KMS-11 (cell line): ENCODE measurements around the gene KCNH2.

Source experiments
- H2AFZ ChIP-seq: fragments of 200-600 bp; sonication (generic); 2 replicates; pipeline ENCODE4 v1.6.1; 2016; ENCODE audit warnings: antibody characterized with exemption, mixed run types, low read depth
- H3K27ac ChIP-seq: fragments of 200-600 bp; sonication (generic); 2 replicates; pipeline ENCODE4 v1.6.1; 2016; ENCODE audit warnings: mild to moderate bottlenecking, mixed run types
- H3K27me3 ChIP-seq: fragments of 200-600 bp; sonication (generic); 2 replicates; pipeline ENCODE4 v1.6.1; 2017; ENCODE audit warnings: mild to moderate bottlenecking, low read depth, mixed run types, moderate library complexity; ENCODE audit not compliant: insufficient read depth
- H3K36me3 ChIP-seq: fragments of 200-600 bp; sonication (generic); 2 replicates; pipeline ENCODE4 v1.6.1; 2017; ENCODE audit warnings: mild to moderate bottlenecking, mixed run types; ENCODE audit not compliant: insufficient read depth
- H3K4me1 ChIP-seq: fragments of 200-600 bp; sonication (generic); 2 replicates; pipeline ENCODE4 v1.6.1; 2016; ENCODE audit warnings: mild to moderate bottlenecking, low read depth, mixed run types; ENCODE audit not compliant: poor library complexity, severe bottlenecking
- H3K4me2 ChIP-seq: fragments of 200-600 bp; sonication (generic); 2 replicates; pipeline ENCODE4 v1.7.0; 2016; ENCODE audit warnings: mild to moderate bottlenecking, mixed run types
- H3K4me3 ChIP-seq: fragments of 200-600 bp; sonication (generic); IDR thresholded peaks from 2 replicates; pipeline ENCODE4 v1.6.1; 2017; ENCODE audit warnings: low read depth, low read length, mixed read lengths; ENCODE audit not compliant: insufficient read depth
- H3K79me2 ChIP-seq: fragments of 200-600 bp; sonication (generic); 2 replicates; pipeline ENCODE4 v1.6.1; 2016; ENCODE audit warnings: low read depth, mixed run types; ENCODE audit not compliant: insufficient read depth
- H3K9ac ChIP-seq: fragments of 200-600 bp; sonication (generic); 2 replicates; pipeline ENCODE4 v1.6.1; 2016; ENCODE audit warnings: mild to moderate bottlenecking, mixed run types
- H4K20me1 ChIP-seq: fragments of 200-600 bp; sonication (generic); 2 replicates; pipeline ENCODE4 v1.6.1; 2016; ENCODE audit warnings: mild to moderate bottlenecking, mixed run types; ENCODE audit not compliant: insufficient read depth
- CTCF ChIP-seq: fragments of 200-600 bp; sonication (generic); conservative IDR thresholded peaks from 2 replicates; pipeline ENCODE4 v1.6.1; 2017; ENCODE audit warnings: low read depth, mild to moderate bottlenecking, antibody characterized with exemption, low read length, moderate library complexity, mixed read lengths

Gene KCNH2

DNA sequence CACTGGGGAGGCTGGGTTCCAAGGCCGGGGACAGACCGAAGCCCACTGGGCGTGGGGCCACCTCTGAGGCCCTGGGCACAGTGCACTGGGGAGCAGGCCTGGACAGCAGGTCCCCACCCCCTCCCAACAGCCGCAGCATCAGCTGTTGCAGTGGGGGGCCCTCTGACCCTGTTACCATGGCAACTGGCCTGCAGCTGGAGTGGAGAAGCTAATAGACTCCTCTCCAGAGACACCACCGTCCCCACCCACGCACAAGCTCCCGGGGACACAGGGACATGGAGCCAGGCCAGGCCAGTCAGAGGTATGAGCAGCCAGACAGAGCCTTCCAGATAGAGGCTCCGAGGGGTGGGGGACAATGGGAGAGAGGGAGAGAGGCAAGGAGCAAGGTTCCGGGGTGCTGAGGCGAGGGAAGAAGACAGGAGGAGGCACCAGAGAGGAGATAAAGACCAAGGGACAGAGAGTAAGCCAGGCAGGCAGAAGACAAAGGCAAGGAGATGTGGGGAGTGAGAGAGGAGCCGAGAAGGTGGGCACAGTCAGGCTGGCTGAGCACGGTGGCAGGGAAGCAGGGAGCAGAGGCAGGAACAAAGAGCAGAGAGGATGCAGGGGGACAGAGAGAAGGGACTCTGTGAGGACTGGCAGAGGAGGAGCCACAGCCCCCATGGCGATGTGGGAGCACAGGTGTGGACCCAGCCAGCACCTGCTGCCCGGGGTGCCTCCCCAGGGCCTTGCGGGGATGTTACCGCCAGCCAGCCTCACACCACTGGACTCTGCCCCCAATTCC is 6.7 kb downstream of the KCNH2 start:
- H3K27me3 ChIP-seq = no peaks in the 10 kb centered on the region
- TF ChIP-seq CTCF = no peak
- H3K79me2 ChIP-seq = no peaks in the 10 kb centered on the region
- H3K4me2 ChIP-seq = no peak overlapping the region
- no peaks in the 10 kb centered on the region for H4K20me1 ChIP-seq
- no peak overlapping the region for H2AFZ ChIP-seq
- no peaks in the 10 kb centered on the region for H3K36me3 ChIP-seq
- H3K9ac ChIP-seq = no peak overlapping the region
- no peak overlapping the region for H3K27ac ChIP-seq
- no peak overlapping the region for H3K4me3 ChIP-seq
- H3K4me1 ChIP-seq = peaks cover 17% of the 10 kb centered on the region

DNA sequence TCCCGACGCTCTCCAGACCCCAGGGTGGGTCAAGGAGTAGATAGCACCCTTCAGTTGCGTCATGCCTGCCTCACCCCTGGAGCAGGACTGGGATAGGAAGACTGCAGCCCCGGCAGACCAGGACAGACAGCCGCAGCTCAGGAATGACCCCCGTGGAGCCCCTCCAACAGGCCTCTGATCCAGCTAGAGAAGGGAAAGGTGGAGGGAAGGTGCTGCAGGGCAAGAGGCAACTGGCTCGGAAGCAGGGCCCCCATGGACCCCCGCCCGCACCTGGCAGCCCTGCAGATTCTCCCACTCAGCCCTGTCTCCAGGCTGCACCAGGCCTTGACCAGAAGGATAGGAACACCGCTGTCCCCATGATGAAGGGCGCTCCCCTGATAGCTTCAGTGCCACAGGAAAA is 7.7 kb downstream of the KCNH2 start:
- peaks cover 7% of the 10 kb centered on the region for H3K4me1 ChIP-seq
- H3K4me3 ChIP-seq = no peak overlapping the region
- no peak overlapping the region for H3K27ac ChIP-seq
- TF ChIP-seq CTCF = no peak
- no peaks in the 10 kb centered on the region for H3K36me3 ChIP-seq
- no peak overlapping the region for H2AFZ ChIP-seq
- no peak overlapping the region for H3K4me2 ChIP-seq
- no peak overlapping the region for H3K9ac ChIP-seq
- H4K20me1 ChIP-seq = no peaks in the 10 kb centered on the region
- no peaks in the 10 kb centered on the region for H3K27me3 ChIP-seq
- H3K79me2 ChIP-seq = no peaks in the 10 kb centered on the region

GRCh38 chr7:150969475-150969874 is 8.6 kb downstream of the KCNH2 start:
- Histone ChIP-seq H3K27me3 (no peaks in the 10 kb centered on the region), H3K9ac (no peak overlapping the region), H3K4me1 (peaks cover 5% of the 10 kb centered on the region)

DNA sequence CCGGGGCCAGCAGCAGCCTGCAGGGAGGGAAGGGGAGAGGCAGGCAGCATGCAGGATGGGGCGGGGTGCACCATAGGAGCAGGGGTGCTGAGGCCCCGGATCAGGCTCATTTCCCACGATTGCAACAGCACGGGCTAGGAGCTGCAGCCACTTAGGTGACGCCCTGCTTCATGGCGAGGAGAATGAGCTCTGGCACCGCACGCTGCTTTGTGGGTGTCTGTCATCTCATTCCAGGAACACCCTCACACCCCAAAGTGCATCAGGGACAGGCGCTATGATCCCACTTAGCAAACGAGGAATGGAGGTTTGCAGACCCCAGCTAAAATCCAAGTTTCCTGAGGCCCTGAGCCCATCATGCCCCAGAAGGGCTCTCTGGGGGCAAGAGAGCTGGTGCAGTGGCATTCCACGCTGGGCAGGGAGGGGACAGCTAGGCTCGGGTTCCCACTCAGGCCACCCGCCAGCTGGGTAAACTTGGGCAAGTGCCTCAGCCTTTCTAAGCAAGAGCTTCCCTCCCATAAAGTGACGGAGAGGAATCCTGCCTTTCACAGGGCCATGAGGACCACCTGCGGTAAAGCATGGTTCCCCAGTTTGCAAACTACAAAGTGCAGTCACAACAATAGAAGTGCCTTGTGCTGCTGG is 9.3 kb downstream of the KCNH2 start:
- Histone ChIP-seq H3K79me2 (no peaks in the 10 kb centered on the region), H3K27ac (no peak overlapping the region), H3K36me3 (no peaks in the 10 kb centered on the region), H3K9ac (no peak overlapping the region), H3K4me2 (no peak overlapping the region), H3K4me1 (peaks cover under 1% of the 10 kb centered on the region), H4K20me1 (no peaks in the 10 kb centered on the region), H3K27me3 (no peaks in the 10 kb centered on the region), H3K4me3 (no peak overlapping the region), H2AFZ (no peak overlapping the region)
- no peak for TF ChIP-seq CTCF

More at GRCh38 chr7:150969475-150969874, 8.6 kb downstream of the KCNH2 start:
- H3K4me3 ChIP-seq = no peak overlapping the region
- no peaks in the 10 kb centered on the region for H4K20me1 ChIP-seq
- no peaks in the 10 kb centered on the region for H3K36me3 ChIP-seq
- H3K79me2 ChIP-seq = no peaks in the 10 kb centered on the region
- no peak overlapping the region for H3K27ac ChIP-seq
- no peak for TF ChIP-seq CTCF
- no peak overlapping the region for H2AFZ ChIP-seq
- no peak overlapping the region for H3K4me2 ChIP-seq
